Measurements from ENCODE around the gene ATP2B3.

- TF ChIP-seq REST (IDR thresholded peaks at IDR 0.05; ENCODE audit: insufficient read depth in 1 of 2, low read depth in 2 of 2, low read length in 2 of 2) (no peak), SIN3A (IDR thresholded peaks at IDR 0.05; ENCODE audit: borderline replicate concordance, insufficient read depth, low read length) (no peak)
These were observed 13.1 kb downstream of the ATP2B3 start for GRCh38 chrX:153530411-153531129.

All from PFSK-1 (cell line).